IMR-90 (cell line): Measurements from ENCODE around the gene FRAS1. TPM values are rescaled to one million over a fixed set of nuclear protein-coding genes. Genes with fewer than 3 reads are reported as not detected.

Experiments used
- ATAC-seq: fragments of 200-7000 bp; cut with Tn5 transposase; 2 replicates; pipeline ENCODE4 v1.9.1; 2020; ENCODE audit warnings: low read depth, mild to moderate bottlenecking, moderate library complexity
- BruUV-seq: library from RNA; stranded (reverse); fragments of 400-500 nt; replicated peaks from 2 replicates; lab custom pipeline; 2021; lab: Mats Ljungman, UMichigan
- CTCF ChIA-PET: fragments of 300-600 bp; formaldehyde crosslinking; extraction: SDS; loops from one replicate; lab custom pipeline; 2021; ENCODE audit warnings: antibody characterized with exemption; lab: Yijun Ruan, JAX
- POLR2A ChIA-PET: fragments of 300-600 bp; sonication (Branson Sonifier 250); formaldehyde crosslinking; loops from one replicate; lab custom pipeline; 2022; ENCODE audit warnings: antibody characterized with exemption; ENCODE audit not compliant: unreplicated experiment; lab: Charles Lee
- DNase-seq: peaks from one replicate; pipeline ENCODE4 v3.0.0; 2013
- H2AFZ ChIP-seq: replicated peaks from 2 replicates; pipeline ENCODE3; 2013; ENCODE audit warnings: low read length, mild to moderate bottlenecking; ENCODE audit not compliant: poor library complexity
- H2AK5ac ChIP-seq: 2 replicates; pipeline ENCODE4 v1.6.1; 2013; ENCODE audit warnings: low read depth, low read length, inconsistent platforms
- H2AK9ac ChIP-seq: replicated peaks from 2 replicates; pipeline ENCODE3; 2013; ENCODE audit warnings: mild to moderate bottlenecking, low read depth, low read length, moderate library complexity; ENCODE audit not compliant: poor library complexity
- H2BK120ac ChIP-seq: 2 replicates; pipeline ENCODE4 v1.6.1; 2013; ENCODE audit warnings: low read depth, low read length, inconsistent platforms
- H2BK15ac ChIP-seq: 3 replicates; pipeline ENCODE4 v1.6.1; 2013; ENCODE audit warnings: low read depth, low read length, inconsistent platforms
- H2BK20ac ChIP-seq: 2 replicates; pipeline ENCODE4 v1.6.1; 2013; ENCODE audit warnings: low read depth, mild to moderate bottlenecking, inconsistent platforms, low read length, moderate library complexity
- H2BK5ac ChIP-seq: 2 replicates; pipeline ENCODE4 v1.6.1; 2013; ENCODE audit warnings: mild to moderate bottlenecking, low read depth, low read length, inconsistent platforms; ENCODE audit not compliant: poor library complexity, severe bottlenecking
- H3K14ac ChIP-seq: replicated peaks from 2 replicates; pipeline ENCODE4 v1.6.1; 2013; ENCODE audit warnings: low read depth, low read length, inconsistent platforms
- H3K18ac ChIP-seq: 2 replicates; pipeline ENCODE4 v1.6.1; 2013; ENCODE audit warnings: low read depth, low read length, control low read depth
- H3K23ac ChIP-seq: 2 replicates; pipeline ENCODE4 v1.6.1; 2013; ENCODE audit warnings: low read depth, low read length, inconsistent platforms
- H3K27ac ChIP-seq: 2 replicates; pipeline ENCODE4 v1.5.1; 2013; ENCODE audit warnings: mild to moderate bottlenecking, control low read depth, low read length; ENCODE audit not compliant: insufficient read depth
- H3K27me3 ChIP-seq: 2 replicates; pipeline ENCODE4 v1.6.1; 2013; ENCODE audit warnings: low read length; ENCODE audit not compliant: control insufficient read depth, insufficient read depth
- H3K36me3 ChIP-seq: 2 replicates; pipeline ENCODE4 v1.6.1; 2013; ENCODE audit warnings: low read length, mixed read lengths; ENCODE audit not compliant: control insufficient read depth, insufficient read depth
- H3K4ac ChIP-seq: 2 replicates; pipeline ENCODE4 v1.6.1; 2013; ENCODE audit warnings: low read depth, low read length, inconsistent platforms
- H3K4me1 ChIP-seq: 2 replicates; pipeline ENCODE4 v1.6.1; 2013; ENCODE audit warnings: low read length, mixed read lengths; ENCODE audit not compliant: control insufficient read depth, insufficient read depth
- H3K4me2 ChIP-seq: 2 replicates; pipeline ENCODE4 v1.6.1; 2013; ENCODE audit warnings: low read depth, mild to moderate bottlenecking, control low read depth, low read length, moderate library complexity
- H3K4me3 ChIP-seq: 2 replicates; pipeline ENCODE4 v1.5.1; 2013; ENCODE audit warnings: low read depth, mild to moderate bottlenecking, control low read depth, low read length, moderate library complexity; ENCODE audit not compliant: insufficient read depth
- H3K56ac ChIP-seq: 2 replicates; pipeline ENCODE4 v1.6.1; 2013; ENCODE audit warnings: low read length, inconsistent platforms; ENCODE audit not compliant: insufficient read depth; ENCODE audit errors: extremely low read depth
- H3K79me1 ChIP-seq, 2 experiments: 2 replicates each; pipeline ENCODE4 v1.6.1; 2013; ENCODE audit warnings: low read length in 2 of 2, inconsistent platforms in 1 of 2, low read depth in 1 of 2
- H3K9ac ChIP-seq: 2 replicates; pipeline ENCODE4 v1.6.1; 2013; ENCODE audit warnings: low read depth, low read length, control low read depth
- H3K9me1 ChIP-seq: 2 replicates; pipeline ENCODE4 v1.6.1; 2013; ENCODE audit warnings: low read length, inconsistent platforms; ENCODE audit not compliant: insufficient read depth
- H3K9me3 ChIP-seq: 2 replicates; pipeline ENCODE4 v1.6.1; 2013; ENCODE audit warnings: low read length; ENCODE audit not compliant: control insufficient read depth, insufficient read depth
- H4K20me1 ChIP-seq: 2 replicates; pipeline ENCODE4 v1.6.1; 2013; ENCODE audit warnings: low read length, inconsistent platforms; ENCODE audit not compliant: insufficient read depth
- H4K5ac ChIP-seq: 2 replicates; pipeline ENCODE4 v1.6.1; 2013; ENCODE audit warnings: mild to moderate bottlenecking, low read depth, low read length, control low read depth
- H4K8ac ChIP-seq, 2 experiments: 2 replicates each; pipeline ENCODE4 v1.6.1; 2013; ENCODE audit warnings: low read depth in 2 of 2, low read length in 2 of 2, control low read depth in 1 of 2, inconsistent platforms in 1 of 2
- H4K91ac ChIP-seq: 2 replicates; pipeline ENCODE4 v1.6.1; 2013; ENCODE audit warnings: low read depth, low read length, inconsistent platforms; ENCODE audit not compliant: insufficient read depth
- CHD1 ChIP-seq: IDR thresholded peaks from 2 replicates; pipeline ENCODE4 v1.6.1; 2012; ENCODE audit warnings: low read depth, low read length, improper control_type of control experiment
- CTCF ChIP-seq: conservative IDR thresholded peaks from 2 replicates; pipeline ENCODE4 v1.5.1; 2012; ENCODE audit warnings: mild to moderate bottlenecking, low read depth, low read length, improper control_type of control experiment
- MAZ ChIP-seq: IDR thresholded peaks from 2 replicates; pipeline ENCODE4 v1.6.1; 2012; ENCODE audit warnings: low read depth, mild to moderate bottlenecking, low read length, improper control_type of control experiment, moderate library complexity, borderline replicate concordance
- NFE2L2 ChIP-seq: fragments of 150-350 bp; IDR thresholded peaks from 2 replicates; pipeline ENCODE4 v1.6.1; 2016; ENCODE audit warnings: low read depth, mild to moderate bottlenecking, low read length
- POLR2A ChIP-seq: IDR thresholded peaks from 2 replicates; pipeline ENCODE4 v1.6.1; 2012; ENCODE audit warnings: mild to moderate bottlenecking, low read depth, low read length
- SMC3 ChIP-seq: fragments of 150-350 bp; IDR thresholded peaks from 2 replicates; pipeline ENCODE4 v1.6.1; 2016; ENCODE audit warnings: low read depth, mild to moderate bottlenecking, antibody characterized with exemption, low read length, moderate library complexity
- USF2 ChIP-seq: fragments of 150-350 bp; IDR thresholded peaks from 2 replicates; pipeline ENCODE4 v1.6.1; 2017; ENCODE audit warnings: mild to moderate bottlenecking, antibody characterized with exemption, low read length, low read depth
- WGBS, 2 experiments: methylation state at CpG; one replicate each; pipeline versions ENCODE4 v1.1.5 to v1.1.7; 2013; ENCODE audit warnings: missing lambda C conversion rate in 2 of 2; ENCODE audit not compliant: insufficient read length in 1 of 2; ENCODE audit errors: extremely low coverage in 2 of 2; 5-methylcytosine and 5-hydroxymethylcytosine counted together
- dilution Hi-C: fragments of 300-500 bp; cut with HindIII; formaldehyde crosslinking; loops from one replicate; pipeline ENCODE4 v1.14.3; 2018; ENCODE audit warnings: low sequenced_read_pairs; ENCODE audit not compliant: unreplicated experiment
- in situ Hi-C: fragments of 300-500 bp; cut with MboI; formaldehyde crosslinking; loops from 3 replicates; pipeline ENCODE4 v1.14.3; 2019; ENCODE audit warnings: low sequenced_read_pairs, inconsistent platforms, mixed read lengths
- intact Hi-C: fragments of 100-400 bp; cut with micrococcal nuclease; formaldehyde crosslinking; loops from 2 replicates; pipeline ENCODE4 v1.10.0; 2022
- polyA plus RNA-seq, 3 experiments: library from polyadenylated mRNA; depleted of rRNA; stranded (reverse); fragments of >200 nt; gene quantifications; 2 replicates each; pipeline ENCODE4 v1.2.3, GENCODE V29; 2012; ENCODE audit warnings: low replicate concordance in 1 of 3
- total RNA-seq: library from RNA; depleted of rRNA; stranded (reverse); fragments of >200 nt; gene quantifications from 2 replicates; pipeline ENCODE4 v1.2.3, GENCODE V29; 2012

The FRAS1 gene
- total and polyA plus RNA-seq, 2 of the 4 experiments (the other 2 are of a cell fraction) = under 0.01 to 0.03 TPM

- Histone ChIP-seq H2BK5ac (no peak overlapping the region), H3K4me2 (no peak overlapping the region), H3K27me3 (peaks cover 4% of the 10 kb centered on the region; the same call in 1 of the 2 replicates), H3K56ac (no peak overlapping the region), H2AK9ac (no peak overlapping the region), H2BK15ac (no peak overlapping the region), H2BK20ac (no peak overlapping the region), H3K4ac (no peak overlapping the region), H3K4me1 (no peaks in the 10 kb centered on the region), H4K20me1 (no peaks in the 10 kb centered on the region), H3K79me1 (no peaks in the 10 kb centered on the region), H3K9ac (no peak overlapping the region), H4K5ac (no peak overlapping the region), H3K4me3 (no peak overlapping the region), H3K9me3 (no peaks in the 10 kb centered on the region), H2AK5ac (no peak overlapping the region), H3K27ac (no peak overlapping the region), H3K9me1 (no peaks in the 10 kb centered on the region), H4K91ac (no peak overlapping the region), H4K8ac (no peak overlapping the region), H2BK120ac (no peak overlapping the region), H3K18ac (no peak overlapping the region), H3K14ac (no peak overlapping the region), H3K23ac (no peak overlapping the region), H3K36me3 (no peaks in the 10 kb centered on the region), H2AFZ (no peak overlapping the region)
- TF ChIP-seq MAZ (no peak), NFE2L2 (no peak), POLR2A (no peak), CTCF (no peak), CHD1 (no peak), SMC3 (no peak), USF2 (no peak)
- POLR2A ChIA-PET = no interaction called here
- no TSS peak for BruUV-seq
- dilution Hi-C loops (no loop called here), intact Hi-C loops (no loop called here), in situ Hi-C loops (no loop called here)
- DNase-seq = no peak
- CTCF ChIA-PET = interaction anchor here (1.0 kb wide), 1 partner anchor 21 kb away, joined by 3 read pairs; no protein-coding TSS in a partner anchor
- ATAC-seq = no peak
- no CpG with 5 or more reads among the region's 2 CpGs for WGBS, 2 experiments
Observed at GRCh38 chr4:78509043-78509442, 451.9 kb downstream of the FRAS1 start.
